GM20000 (cell line): ENCODE measurements around the gene DGCR2.
"Not testable (repeated sequence)": the region's sequence is repeated elsewhere in the genome, so short reads cannot be mapped to it uniquely, and the experiment has no call there.

ENCODE experiments used
- DNase-seq: peaks from one replicate; pipeline ENCODE4 v3.0.0; 2012; ENCODE audit warnings: low spot score
- CTCF ChIP-seq: IDR thresholded peaks from 2 replicates; pipeline ENCODE4 v1.5.1; 2012; ENCODE audit warnings: mild to moderate bottlenecking, control low read depth; ENCODE audit errors: extremely low read depth, missing control alignments

The DGCR2 gene

GRCh38 chr22:19090183-19090582, 32.0 kb downstream of the DGCR2 start:
- TF ChIP-seq CTCF, result no peak
- no peak for DNase-seq

GRCh38 chr22:19088866-19089595, 33.2 kb downstream of the DGCR2 start:
- DNase-seq, result no peak
- TF ChIP-seq CTCF, result no peak

GRCh38 chr22:19086896-19087295, 35.3 kb downstream of the DGCR2 start:
- no peak for TF ChIP-seq CTCF
- no peak for DNase-seq

GRCh38 chr22:19086417-19086816, 35.8 kb downstream of the DGCR2 start:
- no peak for DNase-seq
- no peak for TF ChIP-seq CTCF

GRCh38 chr22:19085233-19085718, 36.9 kb downstream of the DGCR2 start:
- DNase-seq, result peak; percentile 76
- peak; percentile 14 for TF ChIP-seq CTCF

GRCh38 chr22:19084586-19084985, 37.6 kb downstream of the DGCR2 start:
- not testable (repeated sequence) for DNase-seq

- DNase-seq, result not testable (repeated sequence)
Observed at GRCh38 chr22:19084126-19084525, 38.1 kb downstream of the DGCR2 start.

- DNase-seq, result no peak
- no peak for TF ChIP-seq CTCF
Observed at GRCh38 chr22:19082793-19083192, 39.4 kb downstream of the DGCR2 start.

GRCh38 chr22:19082101-19082500, 40.1 kb downstream of the DGCR2 start:
- DNase-seq, result no peak
- no peak for TF ChIP-seq CTCF
